ENCODE measurements around the gene PDSS2.

Gene PDSS2

DNA sequence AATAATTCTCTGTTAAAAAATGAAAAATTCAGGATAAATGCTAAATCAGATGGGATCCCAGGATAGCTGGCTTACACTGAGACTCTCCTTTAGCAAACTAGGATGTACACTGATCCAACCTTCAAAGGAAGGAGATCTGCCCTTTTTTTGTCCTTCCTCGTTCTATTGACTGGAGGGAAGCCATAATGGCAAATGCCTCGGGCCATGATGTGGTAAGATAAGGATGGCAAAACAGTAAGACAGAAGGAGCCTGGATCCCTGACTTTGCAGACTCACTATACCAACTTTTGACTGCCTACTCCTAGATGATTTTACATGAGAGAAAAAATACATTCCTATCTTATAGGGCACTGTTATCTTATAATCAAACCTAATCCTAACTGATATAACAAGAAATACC is 187.1 kb downstream of the PDSS2 start:
- H3K4me1 ChIP-seq (ENCODE audit: low read length) = no peaks in the 10 kb centered on the region
- H3K4me2 ChIP-seq (ENCODE audit: low read length) = no peak overlapping the region
- no peak overlapping the region for H3K4me3 ChIP-seq (ENCODE audit: low read length)
- no peaks in the 10 kb centered on the region for H3K27me3 ChIP-seq (ENCODE audit: low read depth, low read length)
- TF ChIP-seq CTCF (IDR thresholded peaks at IDR 0.05; ENCODE audit: low read depth, low read length) = no peak
- H3K9me3 ChIP-seq (ENCODE audit: insufficient read depth, low read length) = no peaks in the 10 kb centered on the region
- no peaks in the 10 kb centered on the region for H3K36me3 ChIP-seq (replicated peaks; ENCODE audit: low read depth, low read length)
- no peaks in the 10 kb centered on the region for H3K79me2 ChIP-seq (ENCODE audit: low read length)
- H2AFZ ChIP-seq (ENCODE audit: low read depth, low read length) = no peak overlapping the region
- H3K9ac ChIP-seq (ENCODE audit: low read length) = no peak overlapping the region
- no peak overlapping the region for H3K27ac ChIP-seq (ENCODE audit: low read length)
- no peaks in the 10 kb centered on the region for H4K20me1 ChIP-seq (ENCODE audit: insufficient read depth, low read length)

DNA sequence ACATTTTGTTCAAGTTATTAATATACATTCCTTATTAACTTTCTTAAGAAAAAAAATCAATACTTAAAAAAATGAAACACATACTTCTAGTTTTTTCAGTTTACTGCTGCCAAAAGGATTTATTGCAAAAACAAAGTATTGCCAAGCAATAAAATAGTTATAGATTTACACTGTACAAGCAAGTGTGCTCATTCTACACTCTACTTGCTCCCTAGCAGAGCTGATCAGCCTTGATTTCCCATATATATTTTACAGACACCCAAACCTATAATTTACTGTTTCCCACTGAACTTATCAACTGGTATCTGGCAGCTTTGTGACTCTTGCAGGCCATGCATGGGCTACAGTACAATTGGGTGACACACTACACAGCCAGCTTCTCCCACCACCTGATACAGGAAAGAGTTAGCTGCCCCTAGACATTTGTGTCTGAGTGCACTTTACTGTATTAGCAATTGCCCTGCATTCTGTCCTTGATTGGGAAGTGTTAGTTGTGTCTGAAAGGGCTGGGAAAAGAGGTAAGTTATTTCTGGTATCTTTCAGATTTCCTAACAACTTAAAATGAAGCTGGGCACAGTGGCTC is 188.1 kb downstream of the PDSS2 start:
- Histone ChIP-seq H4K20me1 (ENCODE audit: insufficient read depth, low read length) (no peaks in the 10 kb centered on the region), H3K9me3 (ENCODE audit: insufficient read depth, low read length) (no peaks in the 10 kb centered on the region), H2AFZ (ENCODE audit: low read depth, low read length) (no peak overlapping the region), H3K79me2 (ENCODE audit: low read length) (no peaks in the 10 kb centered on the region), H3K36me3 (replicated peaks; ENCODE audit: low read depth, low read length) (no peaks in the 10 kb centered on the region), H3K4me2 (ENCODE audit: low read length) (no peak overlapping the region), H3K9ac (ENCODE audit: low read length) (no peak overlapping the region), H3K27me3 (ENCODE audit: low read depth, low read length) (no peaks in the 10 kb centered on the region), H3K4me3 (ENCODE audit: low read length) (no peak overlapping the region), H3K4me1 (ENCODE audit: low read length) (no peaks in the 10 kb centered on the region), H3K27ac (ENCODE audit: low read length) (no peak overlapping the region)
- TF ChIP-seq CTCF (IDR thresholded peaks at IDR 0.05; ENCODE audit: low read depth, low read length) = no peak
- no peak for TF ChIP-seq EZH2phosphoT487 (IDR thresholded peaks at IDR 0.05; ENCODE audit: low read depth)

DNA sequence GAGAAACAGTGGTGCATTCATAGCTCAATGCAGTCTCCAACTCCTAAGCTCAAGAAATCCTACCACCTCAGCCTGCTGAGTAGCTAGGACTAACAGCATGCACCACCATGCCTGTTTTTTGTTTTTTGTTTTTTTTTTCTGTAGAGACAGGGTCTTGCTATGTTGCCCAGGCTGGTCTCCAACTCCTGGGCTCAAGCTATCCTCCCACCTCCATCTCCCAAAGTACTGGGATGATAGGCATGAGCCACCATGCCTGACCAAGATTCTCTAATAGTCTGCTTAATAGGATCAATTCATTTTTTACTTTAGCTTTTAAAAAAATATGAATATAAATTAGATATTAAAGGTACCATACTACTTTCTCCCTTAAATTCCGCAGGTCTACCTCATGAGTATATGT is 191.7 kb downstream of the PDSS2 start:
- no peak overlapping the region for H3K4me2 ChIP-seq (ENCODE audit: low read length)
- no peaks in the 10 kb centered on the region for H4K20me1 ChIP-seq (ENCODE audit: insufficient read depth, low read length)
- H3K36me3 ChIP-seq (replicated peaks; ENCODE audit: low read depth, low read length) = no peaks in the 10 kb centered on the region
- H3K27ac ChIP-seq (ENCODE audit: low read length) = no peak overlapping the region
- no peak overlapping the region for H2AFZ ChIP-seq (ENCODE audit: low read depth, low read length)
- TF ChIP-seq EZH2phosphoT487 (IDR thresholded peaks at IDR 0.05; ENCODE audit: low read depth) = no peak
- TF ChIP-seq CTCF (IDR thresholded peaks at IDR 0.05; ENCODE audit: low read depth, low read length) = no peak
- no peaks in the 10 kb centered on the region for H3K79me2 ChIP-seq (ENCODE audit: low read length)
- no peak overlapping the region for H3K9ac ChIP-seq (ENCODE audit: low read length)
- H3K4me1 ChIP-seq (ENCODE audit: low read length) = no peaks in the 10 kb centered on the region
- H3K27me3 ChIP-seq (ENCODE audit: low read depth, low read length) = no peaks in the 10 kb centered on the region
- H3K4me3 ChIP-seq (ENCODE audit: low read length) = no peak overlapping the region
- no peaks in the 10 kb centered on the region for H3K9me3 ChIP-seq (ENCODE audit: insufficient read depth, low read length)

GRCh38 chr6:107267006-107267405 is 192.4 kb downstream of the PDSS2 start:
- H3K9ac ChIP-seq (ENCODE audit: low read length) = no peak overlapping the region

More at GRCh38 chr6:107267006-107267405, 192.4 kb downstream of the PDSS2 start:
- Histone ChIP-seq H3K4me2 (ENCODE audit: low read length) (no peak overlapping the region), H4K20me1 (ENCODE audit: insufficient read depth, low read length) (no peaks in the 10 kb centered on the region), H2AFZ (ENCODE audit: low read depth, low read length) (no peak overlapping the region), H3K4me1 (ENCODE audit: low read length) (no peaks in the 10 kb centered on the region), H3K27ac (ENCODE audit: low read length) (no peak overlapping the region), H3K4me3 (ENCODE audit: low read length) (no peak overlapping the region), H3K36me3 (replicated peaks; ENCODE audit: low read depth, low read length) (no peaks in the 10 kb centered on the region), H3K9me3 (ENCODE audit: insufficient read depth, low read length) (no peaks in the 10 kb centered on the region), H3K79me2 (ENCODE audit: low read length) (no peaks in the 10 kb centered on the region), H3K27me3 (ENCODE audit: low read depth, low read length) (no peaks in the 10 kb centered on the region)
- TF ChIP-seq EZH2phosphoT487 (IDR thresholded peaks at IDR 0.05; ENCODE audit: low read depth) = no peak
- no peak for TF ChIP-seq CTCF (IDR thresholded peaks at IDR 0.05; ENCODE audit: low read depth, low read length)
